Progenitor cell of endocrine pancreas (in vitro differentiated cells): Measurements from ENCODE around the gene ARID5B. TPM values are rescaled to one million over a fixed set of nuclear protein-coding genes. Genes with fewer than 3 reads are reported as not detected.
"Not testable (repeated sequence)": the region's sequence is repeated elsewhere in the genome, so short reads cannot be mapped to it uniquely, and the experiment has no call there.

Experiments used
- DNase-seq: peaks from one replicate; pipeline ENCODE4 v3.0.0; 2021; ENCODE audit warnings: low spot score; ENCODE audit not compliant: unreplicated experiment
- H3K27ac Mint-ChIP-seq: 2 replicates; pipeline ENCODE4 v1.8.0; 2021; ENCODE audit warnings: mild to moderate bottlenecking, moderate library complexity, mixed read lengths
- H3K27me3 Mint-ChIP-seq: 2 replicates; pipeline ENCODE4 v1.8.0; 2021; ENCODE audit warnings: mixed read lengths
- H3K36me3 Mint-ChIP-seq: 2 replicates; pipeline ENCODE4 v1.8.0; 2022; ENCODE audit warnings: mixed read lengths; ENCODE audit not compliant: insufficient read depth
- H3K4me1 Mint-ChIP-seq: 2 replicates; pipeline ENCODE4 v1.8.0; 2021; ENCODE audit warnings: low read depth, mixed read lengths
- H3K4me3 Mint-ChIP-seq: 2 replicates; pipeline ENCODE4 v1.8.0; 2021; ENCODE audit warnings: low read depth, mild to moderate bottlenecking, moderate library complexity, mixed read lengths
- H3K9me3 Mint-ChIP-seq: 2 replicates; pipeline ENCODE4 v1.8.0; 2021; ENCODE audit warnings: low read depth, mixed read lengths
- CTCF ChIP-seq: fragments of 200-600 bp; sonication (generic); IDR thresholded peaks from one replicate; pipeline ENCODE4 v1.5.0; 2021; ENCODE audit warnings: antibody characterized with exemption, mild to moderate bottlenecking; ENCODE audit not compliant: unreplicated experiment
- total RNA-seq: library from RNA; stranded (reverse); gene quantifications from 2 replicates; pipeline ENCODE4 v1.2.1, GENCODE V29; 2021

Gene ARID5B
- total RNA-seq, 1 donor from 2014 or later, result 19.7 TPM

- Mint-ChIP-seq H3K4me3 (no peak overlapping the region), H3K36me3 (peaks cover 2% of the 10 kb centered on the region), H3K27ac (peak overlapping the region; percentile 76), H3K4me1 (peaks cover 58% of the 10 kb centered on the region), H3K9me3 (peaks cover 3% of the 10 kb centered on the region), H3K27me3 (no peaks in the 10 kb centered on the region)
- TF ChIP-seq CTCF, result no peak
- no peak for DNase-seq
Observed at GRCh38 chr10:62024026-62024701, 122.7 kb downstream of the ARID5B start.

DNA sequence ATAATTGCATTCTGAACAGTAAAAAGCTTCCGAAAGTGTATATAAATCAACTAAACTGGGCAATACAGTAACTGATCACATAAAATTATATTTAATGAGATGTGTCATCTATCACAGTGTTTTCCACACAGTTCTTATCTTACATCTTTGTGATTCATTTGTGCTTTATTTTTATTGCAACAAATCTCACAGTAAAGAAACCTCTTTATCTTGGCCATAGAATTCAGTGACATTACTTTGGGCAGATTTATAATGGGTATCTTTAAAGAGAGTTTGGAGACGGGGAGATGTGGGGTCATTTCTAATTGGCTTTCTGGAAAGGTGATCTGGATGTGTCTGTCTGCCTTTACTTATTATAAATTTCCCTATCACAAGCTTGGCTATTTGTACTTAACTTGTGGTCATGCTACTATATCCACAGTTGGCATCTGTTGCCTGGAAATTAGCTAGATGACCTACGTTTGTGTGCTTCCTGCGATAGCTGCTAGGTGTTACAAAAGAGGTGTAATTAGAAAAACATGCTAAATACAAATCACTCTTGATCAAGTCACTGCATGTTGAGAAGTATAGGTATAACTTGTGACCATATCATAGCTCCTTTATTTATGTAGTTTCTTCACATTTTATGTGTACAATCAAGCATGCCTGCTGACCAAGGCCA lies 123.8 kb downstream of the ARID5B start:
- H3K4me3 Mint-ChIP-seq, result no peak overlapping the region
- no peak for TF ChIP-seq CTCF
- H3K9me3 Mint-ChIP-seq, result peaks cover 3% of the 10 kb centered on the region
- peaks cover 2% of the 10 kb centered on the region for H3K36me3 Mint-ChIP-seq
- H3K27ac Mint-ChIP-seq, result peak overlapping the region; percentile 14
- peaks cover 55% of the 10 kb centered on the region for H3K4me1 Mint-ChIP-seq
- no peaks in the 10 kb centered on the region for H3K27me3 Mint-ChIP-seq
- no peak for DNase-seq

DNA sequence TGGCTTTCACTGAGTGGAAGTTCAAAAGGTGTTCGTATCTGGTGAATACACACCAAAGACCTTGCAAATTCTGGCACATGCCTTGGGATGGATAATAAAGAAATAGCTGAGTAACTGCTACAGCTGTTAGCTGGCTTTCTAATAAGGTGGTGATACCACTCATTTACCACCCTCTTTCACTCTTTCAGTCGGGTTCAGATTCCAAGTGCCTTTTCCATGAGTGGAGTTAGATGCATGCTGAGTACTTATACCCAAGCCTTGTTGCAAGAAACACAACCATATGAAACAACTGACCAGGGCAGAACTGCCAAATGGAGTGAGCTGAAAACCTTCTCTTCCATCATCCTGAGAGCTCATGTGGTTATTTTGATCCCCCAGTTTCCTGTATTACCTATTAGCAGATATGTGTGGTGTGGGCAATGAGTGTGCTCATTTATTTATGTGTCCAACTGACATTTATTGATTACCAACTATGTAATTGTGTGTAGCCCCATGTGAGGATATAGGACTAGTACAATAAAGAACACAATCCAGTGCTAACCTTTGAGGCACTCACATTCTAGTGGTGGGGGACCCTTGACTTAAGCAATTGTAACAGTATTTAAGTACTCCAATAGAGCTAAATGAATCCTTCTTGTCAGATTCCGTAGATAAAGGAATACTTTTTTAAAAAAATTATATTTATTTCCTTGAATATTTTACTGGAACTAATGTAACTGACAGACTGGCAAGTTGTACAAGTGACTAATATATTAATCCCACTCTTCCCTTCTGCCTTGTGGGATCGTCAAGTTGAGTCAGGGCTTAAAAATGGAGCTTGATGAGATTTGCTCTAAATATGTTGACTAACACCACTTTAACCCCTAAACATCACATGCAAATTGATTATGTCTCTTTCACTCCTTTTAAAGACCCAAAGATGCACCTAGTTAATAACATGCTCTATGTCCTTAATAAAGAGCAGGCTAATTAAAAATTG lies 124.7 kb downstream of the ARID5B start:
- Mint-ChIP-seq H3K9me3 (peaks cover 3% of the 10 kb centered on the region), H3K4me1 (peaks cover 51% of the 10 kb centered on the region), H3K36me3 (peaks cover 2% of the 10 kb centered on the region), H3K27me3 (no peaks in the 10 kb centered on the region), H3K27ac (no peak overlapping the region), H3K4me3 (no peak overlapping the region)
- TF ChIP-seq CTCF, result no peak
- no peak for DNase-seq

- Mint-ChIP-seq H3K4me1 (peaks cover 40% of the 10 kb centered on the region), H3K36me3 (peaks cover 2% of the 10 kb centered on the region), H3K27me3 (no peaks in the 10 kb centered on the region), H3K27ac (peak overlapping the region; percentile 41), H3K9me3 (peaks cover 3% of the 10 kb centered on the region), H3K4me3 (no peak overlapping the region)
- no peak for TF ChIP-seq CTCF
- no peak for DNase-seq
Observed at GRCh38 chr10:62027841-62028501, 126.5 kb downstream of the ARID5B start.

- H3K27me3 Mint-ChIP-seq, DNase-seq, H3K4me3 Mint-ChIP-seq, H3K36me3 Mint-ChIP-seq, H3K9me3 Mint-ChIP-seq: not testable (repeated sequence)
- peaks cover 37% of the 10 kb centered on the region for H3K4me1 Mint-ChIP-seq
- peak overlapping the region; percentile 41 for H3K27ac Mint-ChIP-seq
Observed at GRCh38 chr10:62028502-62028842, 127.0 kb downstream of the ARID5B start.
